ENCODE results near the gene GTPBP8.

- TF ChIP-seq, protein P1, sequence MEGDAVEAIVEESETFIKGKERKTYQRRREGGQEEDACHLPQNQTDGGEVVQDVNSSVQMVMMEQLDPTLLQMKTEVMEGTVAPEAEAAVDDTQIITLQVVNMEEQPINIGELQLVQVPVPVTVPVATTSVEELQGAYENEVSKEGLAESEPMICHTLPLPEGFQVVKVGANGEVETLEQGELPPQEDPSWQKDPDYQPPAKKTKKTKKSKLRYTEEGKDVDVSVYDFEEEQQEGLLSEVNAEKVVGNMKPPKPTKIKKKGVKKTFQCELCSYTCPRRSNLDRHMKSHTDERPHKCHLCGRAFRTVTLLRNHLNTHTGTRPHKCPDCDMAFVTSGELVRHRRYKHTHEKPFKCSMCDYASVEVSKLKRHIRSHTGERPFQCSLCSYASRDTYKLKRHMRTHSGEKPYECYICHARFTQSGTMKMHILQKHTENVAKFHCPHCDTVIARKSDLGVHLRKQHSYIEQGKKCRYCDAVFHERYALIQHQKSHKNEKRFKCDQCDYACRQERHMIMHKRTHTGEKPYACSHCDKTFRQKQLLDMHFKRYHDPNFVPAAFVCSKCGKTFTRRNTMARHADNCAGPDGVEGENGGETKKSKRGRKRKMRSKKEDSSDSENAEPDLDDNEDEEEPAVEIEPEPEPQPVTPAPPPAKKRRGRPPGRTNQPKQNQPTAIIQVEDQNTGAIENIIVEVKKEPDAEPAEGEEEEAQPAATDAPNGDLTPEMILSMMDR (IDR thresholded peaks at IDR 0.05): no peak
- no peak for TF ChIP-seq POLR2A (IDR thresholded peaks at IDR 0.05)
Observed at GRCh38 chr3:112973325-112974177, 17.2 kb upstream of the GTPBP8 start.
